H1 (cell line): ENCODE results near the gene ICAM3. TPM values are rescaled to one million over a fixed set of nuclear protein-coding genes. Genes with fewer than 3 reads are reported as not detected.

Source experiments
- CREB1 ChIP-seq: IDR thresholded peaks from 2 replicates; pipeline ENCODE4 v1.6.1; 2012; ENCODE audit warnings: inconsistent platforms
- GABPA ChIP-seq: IDR thresholded peaks from 2 replicates; pipeline ENCODE4 v1.6.1; 2011; ENCODE audit warnings: mild to moderate bottlenecking, low read length, moderate library complexity, borderline replicate concordance; ENCODE audit not compliant: insufficient read depth
- POU5F1 ChIP-seq: IDR thresholded peaks from 2 replicates; pipeline ENCODE4 v1.6.1; 2011; ENCODE audit warnings: low read depth, mild to moderate bottlenecking, low read length, moderate library complexity
- RAD21 ChIP-seq, 2 experiments: IDR thresholded peaks in 1 of 2; conservative IDR thresholded peaks in 1 of 2; 2 replicates each; pipeline ENCODE4 v1.6.1; 2011; ENCODE audit warnings: low read depth in 2 of 2, low read length in 2 of 2, improper control_type of control experiment in 1 of 2, inconsistent platforms in 1 of 2, mild to moderate bottlenecking in 1 of 2, moderate library complexity in 1 of 2
- RNF2 ChIP-seq: fragments of 200-900, 300-1000 bp; sonication (generic); IDR thresholded peaks from 2 replicates; pipeline ENCODE4 v1.7.1; 2016; ENCODE audit warnings: borderline replicate concordance, low read depth, mild to moderate bottlenecking, antibody characterized with exemption, low read length; ENCODE audit not compliant: poor library complexity, severe bottlenecking; ENCODE audit errors: missing control alignments
- TCF12 ChIP-seq: IDR thresholded peaks from 2 replicates; pipeline ENCODE4 v1.6.1; 2011; ENCODE audit warnings: low read depth, mild to moderate bottlenecking, low read length
- polyA plus RNA-seq, 7 experiments: library from polyadenylated mRNA; depleted of rRNA in 3 of 7; stranded (reverse) in 5 of 7; unstranded in 2 of 7; fragments of >200 nt in 5 of 7; fragments of 200-250 nt in 2 of 7; gene quantifications; 1 replicate in 5 of 7; 2 replicates in 1 of 7; 4 replicates in 1 of 7; pipeline versions ENCODE4 v1.2.1 to v1.2.3, GENCODE V29; 2011 to 2013; ENCODE audit warnings: missing spikeins in 2 of 7, mixed read lengths in 2 of 7
- total RNA-seq: library from RNA; stranded (reverse); fragmentation: NEBNext Ultra II Directional; extraction: Animal tissue kit (Norgen Biotek cat#: 25700); gene quantifications from 2 replicates; pipeline ENCODE4 v1.2.1, GENCODE V29; 2021
- TF ChIP-seq, protein P1 (sequence below): IDR thresholded peaks from 2 replicates; pipeline ENCODE4 v1.6.1; 2012; ENCODE audit warnings: inconsistent platforms
- TF ChIP-seq, protein P2 (sequence below): fragments of 300-600 bp; sonication (generic); IDR thresholded peaks from 2 replicates; pipeline ENCODE4 v1.7.1; 2012; ENCODE audit warnings: low read length, moderate library complexity, mild to moderate bottlenecking, inconsistent platforms; ENCODE audit not compliant: insufficient replicate concordance

Gene ICAM3
- total and polyA plus RNA-seq, 2 of the 8 experiments (the other 6 are each of a cell fraction or from before 2014, with no cell fraction given), result 15.4 to 16.5 TPM

DNA sequence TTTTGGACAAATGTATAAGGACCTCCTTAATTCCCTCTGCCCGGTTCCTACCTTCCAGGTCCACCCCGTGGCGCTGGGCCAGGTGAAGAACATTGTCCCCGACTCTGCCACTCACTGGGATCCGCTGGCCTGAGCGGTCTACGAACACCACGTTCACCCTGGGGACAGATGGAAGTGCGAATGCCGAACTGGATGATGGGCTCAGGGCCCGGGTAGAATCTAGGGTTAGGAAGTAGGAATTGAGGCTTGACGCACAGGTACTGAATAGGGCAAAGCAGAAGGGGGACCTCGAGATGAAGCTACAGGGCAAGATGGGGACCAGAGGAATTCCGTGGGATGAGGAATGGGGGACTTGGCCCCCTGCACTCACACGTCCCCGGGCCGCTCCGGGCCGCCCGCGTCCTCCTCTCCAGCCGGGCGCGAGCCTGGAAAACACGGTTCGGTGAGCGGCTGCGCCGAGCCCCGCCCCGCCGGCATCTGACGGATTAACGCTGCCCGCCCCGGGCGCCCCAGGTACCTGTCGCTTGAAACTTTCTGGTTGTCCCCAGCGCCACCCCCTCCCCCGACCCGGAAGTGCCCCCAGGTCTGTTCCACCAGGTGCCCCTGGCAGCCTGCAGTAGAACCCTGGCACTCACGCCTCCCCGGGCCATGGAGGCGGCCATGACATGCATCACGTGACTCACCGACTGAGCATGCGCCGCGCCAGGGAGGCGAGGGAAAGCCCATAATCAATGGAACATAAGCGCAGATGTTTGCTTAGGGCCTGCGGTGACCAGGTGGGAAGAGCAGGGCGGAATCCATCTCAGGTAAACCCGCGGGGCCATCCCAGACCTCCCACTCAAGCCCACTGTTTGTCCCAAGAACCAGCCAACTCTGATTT lies 23.8 kb downstream of the ICAM3 start, which contains the start of gene FDX2 (continued):
- TF ChIP-seq, protein P1, sequence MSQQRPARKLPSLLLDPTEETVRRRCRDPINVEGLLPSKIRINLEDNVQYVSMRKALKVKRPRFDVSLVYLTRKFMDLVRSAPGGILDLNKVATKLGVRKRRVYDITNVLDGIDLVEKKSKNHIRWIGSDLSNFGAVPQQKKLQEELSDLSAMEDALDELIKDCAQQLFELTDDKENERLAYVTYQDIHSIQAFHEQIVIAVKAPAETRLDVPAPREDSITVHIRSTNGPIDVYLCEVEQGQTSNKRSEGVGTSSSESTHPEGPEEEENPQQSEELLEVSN, result peak; percentile 69
- TF ChIP-seq GABPA (no peak), RNF2 (no peak), RAD21 (IDR thresholded peaks at IDR 0.05 in 1 of 2, conservative IDR thresholded peaks at IDR 0.05 in 1 of 2; ENCODE audit: low read depth in 2 of 2, low read length in 2 of 2) (peak in 1 of 2 experiments; percentile 4; a peak in 1 of 4 replicates), POU5F1 (no peak), CREB1 (no peak), TCF12 (no peak)
- TF ChIP-seq, protein P2, sequence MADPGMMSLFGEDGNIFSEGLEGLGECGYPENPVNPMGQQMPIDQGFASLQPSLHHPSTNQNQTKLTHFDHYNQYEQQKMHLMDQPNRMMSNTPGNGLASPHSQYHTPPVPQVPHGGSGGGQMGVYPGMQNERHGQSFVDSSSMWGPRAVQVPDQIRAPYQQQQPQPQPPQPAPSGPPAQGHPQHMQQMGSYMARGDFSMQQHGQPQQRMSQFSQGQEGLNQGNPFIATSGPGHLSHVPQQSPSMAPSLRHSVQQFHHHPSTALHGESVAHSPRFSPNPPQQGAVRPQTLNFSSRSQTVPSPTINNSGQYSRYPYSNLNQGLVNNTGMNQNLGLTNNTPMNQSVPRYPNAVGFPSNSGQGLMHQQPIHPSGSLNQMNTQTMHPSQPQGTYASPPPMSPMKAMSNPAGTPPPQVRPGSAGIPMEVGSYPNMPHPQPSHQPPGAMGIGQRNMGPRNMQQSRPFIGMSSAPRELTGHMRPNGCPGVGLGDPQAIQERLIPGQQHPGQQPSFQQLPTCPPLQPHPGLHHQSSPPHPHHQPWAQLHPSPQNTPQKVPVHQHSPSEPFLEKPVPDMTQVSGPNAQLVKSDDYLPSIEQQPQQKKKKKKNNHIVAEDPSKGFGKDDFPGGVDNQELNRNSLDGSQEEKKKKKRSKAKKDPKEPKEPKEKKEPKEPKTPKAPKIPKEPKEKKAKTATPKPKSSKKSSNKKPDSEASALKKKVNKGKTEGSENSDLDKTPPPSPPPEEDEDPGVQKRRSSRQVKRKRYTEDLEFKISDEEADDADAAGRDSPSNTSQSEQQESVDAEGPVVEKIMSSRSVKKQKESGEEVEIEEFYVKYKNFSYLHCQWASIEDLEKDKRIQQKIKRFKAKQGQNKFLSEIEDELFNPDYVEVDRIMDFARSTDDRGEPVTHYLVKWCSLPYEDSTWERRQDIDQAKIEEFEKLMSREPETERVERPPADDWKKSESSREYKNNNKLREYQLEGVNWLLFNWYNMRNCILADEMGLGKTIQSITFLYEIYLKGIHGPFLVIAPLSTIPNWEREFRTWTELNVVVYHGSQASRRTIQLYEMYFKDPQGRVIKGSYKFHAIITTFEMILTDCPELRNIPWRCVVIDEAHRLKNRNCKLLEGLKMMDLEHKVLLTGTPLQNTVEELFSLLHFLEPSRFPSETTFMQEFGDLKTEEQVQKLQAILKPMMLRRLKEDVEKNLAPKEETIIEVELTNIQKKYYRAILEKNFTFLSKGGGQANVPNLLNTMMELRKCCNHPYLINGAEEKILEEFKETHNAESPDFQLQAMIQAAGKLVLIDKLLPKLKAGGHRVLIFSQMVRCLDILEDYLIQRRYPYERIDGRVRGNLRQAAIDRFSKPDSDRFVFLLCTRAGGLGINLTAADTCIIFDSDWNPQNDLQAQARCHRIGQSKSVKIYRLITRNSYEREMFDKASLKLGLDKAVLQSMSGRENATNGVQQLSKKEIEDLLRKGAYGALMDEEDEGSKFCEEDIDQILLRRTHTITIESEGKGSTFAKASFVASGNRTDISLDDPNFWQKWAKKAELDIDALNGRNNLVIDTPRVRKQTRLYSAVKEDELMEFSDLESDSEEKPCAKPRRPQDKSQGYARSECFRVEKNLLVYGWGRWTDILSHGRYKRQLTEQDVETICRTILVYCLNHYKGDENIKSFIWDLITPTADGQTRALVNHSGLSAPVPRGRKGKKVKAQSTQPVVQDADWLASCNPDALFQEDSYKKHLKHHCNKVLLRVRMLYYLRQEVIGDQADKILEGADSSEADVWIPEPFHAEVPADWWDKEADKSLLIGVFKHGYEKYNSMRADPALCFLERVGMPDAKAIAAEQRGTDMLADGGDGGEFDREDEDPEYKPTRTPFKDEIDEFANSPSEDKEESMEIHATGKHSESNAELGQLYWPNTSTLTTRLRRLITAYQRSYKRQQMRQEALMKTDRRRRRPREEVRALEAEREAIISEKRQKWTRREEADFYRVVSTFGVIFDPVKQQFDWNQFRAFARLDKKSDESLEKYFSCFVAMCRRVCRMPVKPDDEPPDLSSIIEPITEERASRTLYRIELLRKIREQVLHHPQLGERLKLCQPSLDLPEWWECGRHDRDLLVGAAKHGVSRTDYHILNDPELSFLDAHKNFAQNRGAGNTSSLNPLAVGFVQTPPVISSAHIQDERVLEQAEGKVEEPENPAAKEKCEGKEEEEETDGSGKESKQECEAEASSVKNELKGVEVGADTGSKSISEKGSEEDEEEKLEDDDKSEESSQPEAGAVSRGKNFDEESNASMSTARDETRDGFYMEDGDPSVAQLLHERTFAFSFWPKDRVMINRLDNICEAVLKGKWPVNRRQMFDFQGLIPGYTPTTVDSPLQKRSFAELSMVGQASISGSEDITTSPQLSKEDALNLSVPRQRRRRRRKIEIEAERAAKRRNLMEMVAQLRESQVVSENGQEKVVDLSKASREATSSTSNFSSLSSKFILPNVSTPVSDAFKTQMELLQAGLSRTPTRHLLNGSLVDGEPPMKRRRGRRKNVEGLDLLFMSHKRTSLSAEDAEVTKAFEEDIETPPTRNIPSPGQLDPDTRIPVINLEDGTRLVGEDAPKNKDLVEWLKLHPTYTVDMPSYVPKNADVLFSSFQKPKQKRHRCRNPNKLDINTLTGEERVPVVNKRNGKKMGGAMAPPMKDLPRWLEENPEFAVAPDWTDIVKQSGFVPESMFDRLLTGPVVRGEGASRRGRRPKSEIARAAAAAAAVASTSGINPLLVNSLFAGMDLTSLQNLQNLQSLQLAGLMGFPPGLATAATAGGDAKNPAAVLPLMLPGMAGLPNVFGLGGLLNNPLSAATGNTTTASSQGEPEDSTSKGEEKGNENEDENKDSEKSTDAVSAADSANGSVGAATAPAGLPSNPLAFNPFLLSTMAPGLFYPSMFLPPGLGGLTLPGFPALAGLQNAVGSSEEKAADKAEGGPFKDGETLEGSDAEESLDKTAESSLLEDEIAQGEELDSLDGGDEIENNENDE, result peak; percentile 96
